ENCODE measurements around the gene TBX21. TPM values are rescaled to one million over a fixed set of nuclear protein-coding genes. Genes with fewer than 3 reads are reported as not detected.
A peak's percentile ranks its signal among the peaks of the same experiment; 100 is the strongest.

TBX21 gene
- total and polyA plus RNA-seq, 10 of the 15 experiments (the other 5 are each of a cell fraction or from before 2014, with no cell fraction given), result 0.63 to 9.6 (median 5.0) TPM

- in situ Hi-C loops (cut with MboI), result no loop called here
- CTCF ChIA-PET, result interaction anchor here (1.5 to 9.0 kb wide), 5 partner anchors 14 to 24 kb away, joined by 13 to 229 read pairs (median 34); partner anchors contain the start of gene TBX21
- 23% methylated on average over 2 of the region's 2 CpGs for WGBS (ENCODE audit: insufficient coverage, insufficient replicate concordance, low lambda C conversion rate, missing lambda C conversion rate)
- ATAC-seq, result peak; percentile 17
- Histone ChIP-seq H3K27me3 (replicated peaks in 1 of 2; ENCODE audit: control insufficient read depth in 2 of 2, insufficient read depth in 2 of 2, low read length in 1 of 2) (peaks cover 0 to 5% of the 10 kb centered on the region in 2 experiments; a peak in 3 of 4 replicates), H3K36me3 (ENCODE audit: control insufficient read depth in 2 of 2, insufficient read depth in 2 of 2, low read length in 1 of 2) (no peaks in the 10 kb centered on the region), H3K4me2 (ENCODE audit: control insufficient read depth, insufficient read depth) (peak overlapping the region; percentile 63), H2AFZ (ENCODE audit: control insufficient read depth, low read depth, low read length) (no peak overlapping the region), H3K9me3 (replicated peaks; ENCODE audit: control insufficient read depth, insufficient read depth, low read length) (no peaks in the 10 kb centered on the region), H3K27ac (ENCODE audit: control insufficient read depth, insufficient read depth) (no peak overlapping the region), H3K4me3 (no peak overlapping the region), H3K79me2 (ENCODE audit: control insufficient read depth, insufficient read depth, low read length) (no peaks in the 10 kb centered on the region), H3K4me1 (ENCODE audit: control insufficient read depth, insufficient read depth, low read length) (peaks cover 90% of the 10 kb centered on the region), H4K20me1 (ENCODE audit: control insufficient read depth, insufficient read depth) (no peaks in the 10 kb centered on the region; the same call in 1 of the 2 replicates), H3K9ac (ENCODE audit: control insufficient read depth, insufficient read depth, low read length) (no peak overlapping the region)
- BruUV-seq (replicated peaks), result no TSS peak
- DNase-seq (ENCODE audit: low read depth, low spot score), result no peak
- SMC1A ChIA-PET (ENCODE audit: uncharacterized antibody, unreplicated experiment), result interaction anchor here (0.6 to 5.9 kb wide), 8 partner anchors 8 to 486 kb away, joined by 3 to 56 read pairs (median 13); partner anchors contain the start of gene TBX21
- intact Hi-C loops (cut with micrococcal nuclease; ENCODE audit: unreplicated experiment), result no loop called here
- RAD21 ChIA-PET (ENCODE audit: unreplicated experiment), result interaction anchor here (1.0 to 8.3 kb wide), 6 partner anchors 15 to 125 kb away, joined by 3 to 142 read pairs (median 14); partner anchors contain the start of genes TBKBP1 and TBX21
- POLR2A ChIA-PET, result interaction anchor here (1.2 to 7.3 kb wide), 4 partner anchors 9 to 19 kb away, joined by 3 to 76 read pairs (median 15); partner anchors contain the start of gene TBX21
- no peak for FAIRE-seq
- TF ChIP-seq SMC3 (IDR thresholded peaks at IDR 0.05; ENCODE audit: borderline replicate concordance, low read length) (peak; percentile 32; the same call in 1 of the 2 replicates), ZNF687 (IDR thresholded peaks at IDR 0.05) (0 out of 2 replicates have a peak, but pooled peaks have one; percentile 47), POLR2AphosphoS5 (IDR thresholded peaks at IDR 0.05; ENCODE audit: low read length) (no peak), MYB (IDR thresholded peaks at IDR 0.05; ENCODE audit: borderline replicate concordance, low read depth, low read length) (no peak), EZH2 (IDR thresholded peaks at IDR 0.05; ENCODE audit: borderline replicate concordance, control insufficient read depth, low read depth, low read length) (no peak), IKZF2 (IDR thresholded peaks at IDR 0.05) (peak in 1 of 2 experiments; percentile 49; a peak in 1 of 4 replicates), REST (IDR thresholded peaks at IDR 0.05; ENCODE audit: low read depth, low read length) (no peak), BACH1 (IDR thresholded peaks at IDR 0.05; ENCODE audit: borderline replicate concordance) (no peak), NRF1 (conservative IDR thresholded peaks at IDR 0.05; ENCODE audit: low read depth, low read length) (no peak), RB1 (IDR thresholded peaks at IDR 0.05; ENCODE audit: borderline replicate concordance) (no peak), JUNB (IDR thresholded peaks at IDR 0.05) (no peak), ESRRA (IDR thresholded peaks at IDR 0.05; ENCODE audit: low read length) (no peak), NFYB (IDR thresholded peaks at IDR 0.05; ENCODE audit: insufficient read depth, low read depth, low read length) (0 out of 2 replicates have a peak, but pooled peaks have one; percentile 33), SMAD5 (IDR thresholded peaks at IDR 0.05; ENCODE audit: low read depth) (no peak), ZNF274 (IDR thresholded peaks at IDR 0.05; ENCODE audit: insufficient read depth, insufficient read length) (no peak), SRF (IDR thresholded peaks at IDR 0.05; ENCODE audit: low read depth in 2 of 2, low read length in 2 of 2) (no peak)
Observed at GRCh38 chr17:47717261-47717697, 15.8 kb upstream of the TBX21 start.

Measured in GM12878 (cell line).